22Rv1 (cell line): ENCODE data around the gene SUGP2.

ENCODE experiments used
- ZFX ChIP-seq: fragments of 450-650 bp; IDR thresholded peaks from 2 replicates; pipeline ENCODE4 v1.6.1; 2017; ENCODE audit warnings: antibody characterized with exemption, borderline replicate concordance
- TF ChIP-seq, protein P1 (sequence below): fragments of 450-650 bp; IDR thresholded peaks from 2 replicates; pipeline ENCODE4 v1.5.1; 2017; ENCODE audit warnings: mild to moderate bottlenecking

DNA sequence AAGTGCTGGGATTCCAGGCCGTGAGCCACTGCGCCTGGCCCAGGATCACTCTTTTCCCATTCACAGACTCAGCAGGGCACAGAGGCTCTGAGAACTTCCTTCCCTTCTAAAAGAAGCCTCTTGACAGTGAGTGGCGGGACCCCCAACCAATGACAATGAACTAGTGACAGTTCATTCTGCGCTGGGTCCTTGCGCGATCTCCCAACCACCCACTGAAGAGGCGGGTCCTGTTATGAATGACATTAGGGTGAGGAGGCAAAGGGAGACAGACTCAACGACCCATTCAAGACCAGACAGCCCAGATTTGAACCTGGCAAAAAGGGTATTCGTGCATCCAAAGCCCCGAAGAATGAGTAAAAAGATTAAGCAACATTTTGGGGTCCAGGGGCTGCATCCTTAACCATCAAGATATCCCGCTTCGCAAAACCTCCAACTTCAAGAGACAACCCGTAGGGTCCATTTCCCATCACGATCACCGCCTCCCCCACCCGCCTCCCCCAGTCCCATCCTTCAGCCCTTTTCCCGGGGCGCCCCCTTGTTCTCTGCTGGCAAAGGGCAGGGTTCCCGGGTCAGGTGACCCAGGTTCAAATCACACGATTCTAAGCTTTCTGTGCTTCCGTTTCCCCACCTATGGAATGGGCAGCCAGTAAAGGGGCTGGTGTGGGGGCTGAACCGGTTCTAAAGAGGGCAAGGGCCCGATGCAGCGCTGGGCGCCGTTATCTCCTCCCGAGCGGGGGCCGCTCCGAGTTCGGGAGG, 719 bp downstream of the SUGP2 start:
- TF ChIP-seq, protein P1, sequence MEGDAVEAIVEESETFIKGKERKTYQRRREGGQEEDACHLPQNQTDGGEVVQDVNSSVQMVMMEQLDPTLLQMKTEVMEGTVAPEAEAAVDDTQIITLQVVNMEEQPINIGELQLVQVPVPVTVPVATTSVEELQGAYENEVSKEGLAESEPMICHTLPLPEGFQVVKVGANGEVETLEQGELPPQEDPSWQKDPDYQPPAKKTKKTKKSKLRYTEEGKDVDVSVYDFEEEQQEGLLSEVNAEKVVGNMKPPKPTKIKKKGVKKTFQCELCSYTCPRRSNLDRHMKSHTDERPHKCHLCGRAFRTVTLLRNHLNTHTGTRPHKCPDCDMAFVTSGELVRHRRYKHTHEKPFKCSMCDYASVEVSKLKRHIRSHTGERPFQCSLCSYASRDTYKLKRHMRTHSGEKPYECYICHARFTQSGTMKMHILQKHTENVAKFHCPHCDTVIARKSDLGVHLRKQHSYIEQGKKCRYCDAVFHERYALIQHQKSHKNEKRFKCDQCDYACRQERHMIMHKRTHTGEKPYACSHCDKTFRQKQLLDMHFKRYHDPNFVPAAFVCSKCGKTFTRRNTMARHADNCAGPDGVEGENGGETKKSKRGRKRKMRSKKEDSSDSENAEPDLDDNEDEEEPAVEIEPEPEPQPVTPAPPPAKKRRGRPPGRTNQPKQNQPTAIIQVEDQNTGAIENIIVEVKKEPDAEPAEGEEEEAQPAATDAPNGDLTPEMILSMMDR, result no peak
- TF ChIP-seq ZFX, result no peak
